Effector memory CD8-positive, alpha-beta T cell (primary cell): ENCODE measurements around the gene SV2C.

ENCODE experiments used
- ATAC-seq: fragments of 150-1000 bp; cut with Tn5 transposase; replicated peaks from 2 replicates; pipeline ENCODE4 v1.10.0; 2021; ENCODE audit warnings: mild to moderate bottlenecking, moderate library complexity
- DNase-seq, 3 experiments: peaks; one replicate each; pipeline ENCODE4 v3.0.0; 2021
- H3K27ac Mint-ChIP-seq, 2 donors: one replicate each; pipeline ENCODE4 v1.8.0; 2022; ENCODE audit warnings: mild to moderate bottlenecking in 2 of 2, mixed read lengths in 2 of 2, moderate library complexity in 2 of 2
- H3K27me3 Mint-ChIP-seq, 2 donors: one replicate each; pipeline ENCODE4 v1.8.0; 2022; ENCODE audit warnings: mixed read lengths in 2 of 2
- H3K36me3 Mint-ChIP-seq: one replicate; pipeline ENCODE4 v1.8.0; 2022; ENCODE audit warnings: mild to moderate bottlenecking, moderate library complexity, mixed read lengths; ENCODE audit not compliant: insufficient read depth
- H3K4me1 Mint-ChIP-seq, 2 donors: one replicate each; pipeline ENCODE4 v1.8.0; 2022; ENCODE audit warnings: low read depth in 2 of 2, mixed read lengths in 2 of 2
- H3K4me3 Mint-ChIP-seq, 2 donors: one replicate each; pipeline ENCODE4 v1.8.0; 2022; ENCODE audit warnings: mild to moderate bottlenecking in 2 of 2, mixed read lengths in 2 of 2, moderate library complexity in 2 of 2
- H3K9me3 Mint-ChIP-seq, 2 donors: one replicate each; pipeline ENCODE4 v1.8.0; 2022; ENCODE audit warnings: mixed read lengths in 2 of 2

Gene SV2C

DNA sequence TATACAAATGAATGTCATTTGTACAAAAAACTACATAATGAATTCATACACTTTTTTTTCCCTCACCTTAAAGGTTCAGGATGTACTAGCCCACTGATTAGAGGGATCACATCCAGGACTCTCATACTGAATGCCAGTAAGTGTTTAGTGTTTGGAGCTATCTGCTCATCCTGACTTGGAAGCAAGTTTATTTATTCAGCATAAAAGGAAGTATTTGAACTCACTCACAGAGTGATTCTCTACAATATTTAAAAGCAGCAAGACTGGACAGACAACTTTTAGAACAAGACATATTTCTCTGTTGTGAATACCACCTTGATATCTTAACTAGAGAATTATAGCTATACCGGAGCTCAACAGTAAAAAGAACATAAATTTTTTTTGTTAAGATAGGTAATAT lies 305.1 kb downstream of the SV2C start:
- peaks cover 6% of the 10 kb centered on the region for H3K36me3 Mint-ChIP-seq

DNA sequence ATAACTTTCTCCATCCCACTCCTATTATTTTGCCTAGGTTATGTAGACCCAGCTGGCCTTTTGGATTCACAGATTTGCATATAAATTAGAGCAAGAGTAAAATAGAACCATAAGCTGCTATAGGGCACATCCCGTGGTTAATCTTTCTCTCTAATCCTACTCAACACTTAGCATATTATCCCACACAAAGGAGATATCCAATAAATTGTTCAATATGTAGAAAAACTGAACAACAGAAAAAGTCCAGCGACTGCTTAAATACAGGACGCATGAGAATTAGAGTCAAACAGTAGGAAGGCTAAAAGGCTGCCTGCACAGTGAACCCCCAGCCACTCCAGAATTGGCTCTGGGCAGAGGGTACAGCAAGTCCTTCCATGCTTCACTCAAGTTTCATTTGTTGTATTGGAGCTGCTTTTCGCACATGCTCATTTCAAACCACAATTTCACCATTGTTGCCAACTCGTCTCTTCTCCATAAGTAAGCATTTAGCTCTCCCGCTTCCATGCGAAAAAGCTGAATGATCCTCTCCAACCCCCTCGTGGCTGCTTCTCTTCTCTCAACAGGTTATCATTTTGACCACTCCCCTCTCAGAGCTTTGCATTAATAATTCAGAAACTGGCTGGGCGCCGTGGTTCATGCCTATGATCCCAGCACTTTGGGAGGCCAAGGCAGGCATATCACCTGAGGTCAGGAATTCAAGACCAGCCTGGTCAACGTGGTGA lies 305.8 kb downstream of the SV2C start:
- H3K4me1 Mint-ChIP-seq = peaks cover 26 to 54% of the 10 kb centered on the region in 2 donors
- no peaks in the 10 kb centered on the region for H3K27me3 Mint-ChIP-seq
- H3K27ac Mint-ChIP-seq = no peak overlapping the region
- no peak for DNase-seq
- no peaks in the 10 kb centered on the region for H3K9me3 Mint-ChIP-seq
- H3K4me3 Mint-ChIP-seq = no peak overlapping the region
- peaks cover 6% of the 10 kb centered on the region for H3K36me3 Mint-ChIP-seq
- ATAC-seq = no peak

More for the DNA sequence above, 305.1 kb downstream of the SV2C start:
- H3K9me3 Mint-ChIP-seq = no peaks in the 10 kb centered on the region
- H3K27me3 Mint-ChIP-seq = no peaks in the 10 kb centered on the region
- DNase-seq (no peak), ATAC-seq (no peak)
- H3K4me3 Mint-ChIP-seq = no peak overlapping the region
- H3K4me1 Mint-ChIP-seq = peaks cover 30 to 55% of the 10 kb centered on the region in 2 donors
- H3K27ac Mint-ChIP-seq = no peak overlapping the region

DNA sequence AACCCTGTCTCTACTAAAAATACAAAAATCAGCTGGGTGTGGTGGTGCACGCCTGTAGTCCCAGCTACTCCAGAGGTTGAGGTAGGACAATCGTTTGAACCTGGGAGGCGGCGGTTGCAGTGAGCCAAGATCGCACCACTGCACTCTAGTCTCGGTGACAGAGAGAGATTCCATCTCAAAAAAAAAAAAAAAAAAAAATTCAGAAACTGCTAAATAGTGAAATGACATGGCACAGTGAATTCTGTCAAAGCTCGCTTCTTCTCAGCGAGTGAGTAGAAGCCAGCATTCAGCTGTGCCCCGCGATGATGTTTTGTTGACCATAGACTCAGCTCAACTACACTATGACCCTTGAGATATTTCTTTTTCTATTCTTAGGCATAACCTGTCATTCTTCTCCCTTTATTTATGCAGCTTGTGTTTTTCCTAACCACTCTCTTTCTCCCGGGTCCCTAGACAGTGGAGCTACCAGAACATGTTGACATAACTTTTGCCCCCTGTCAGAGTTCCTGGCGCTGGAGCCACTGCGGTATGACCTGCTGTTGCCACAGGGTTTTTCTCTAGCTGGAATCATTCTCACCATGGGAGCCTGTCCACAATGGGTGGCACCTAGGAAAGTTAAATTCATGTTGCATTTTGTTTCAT lies 306.5 kb downstream of the SV2C start:
- DNase-seq = no peak
- peaks cover 6% of the 10 kb centered on the region for H3K36me3 Mint-ChIP-seq
- H3K9me3 Mint-ChIP-seq = no peaks in the 10 kb centered on the region
- peak overlapping the region in 1 of 2 donors; percentile 65 for H3K27ac Mint-ChIP-seq
- no peak for ATAC-seq
- peaks cover 23 to 55% of the 10 kb centered on the region in 2 donors for H3K4me1 Mint-ChIP-seq
- no peak overlapping the region for H3K4me3 Mint-ChIP-seq
- H3K27me3 Mint-ChIP-seq = no peaks in the 10 kb centered on the region

GRCh38 chr5:76391014-76391413 lies 307.8 kb downstream of the SV2C start:
- DNase-seq = peak in 1 of 3 experiments; percentile 13
- peak; percentile 70 for ATAC-seq
- peak overlapping the region; percentile 52 to 69 for H3K4me3 Mint-ChIP-seq
- no peaks in the 10 kb centered on the region for H3K9me3 Mint-ChIP-seq
- H3K4me1 Mint-ChIP-seq = peaks cover 22 to 55% of the 10 kb centered on the region in 2 donors
- peak overlapping the region; percentile 44 to 65 for H3K27ac Mint-ChIP-seq
- no peaks in the 10 kb centered on the region for H3K27me3 Mint-ChIP-seq
- H3K36me3 Mint-ChIP-seq = peaks cover 6% of the 10 kb centered on the region

- peak in 1 of 3 experiments; percentile 31 for DNase-seq
- peaks cover 6% of the 10 kb centered on the region for H3K36me3 Mint-ChIP-seq
- peak overlapping the region; percentile 17 to 63 for H3K4me3 Mint-ChIP-seq
- peak; percentile 90 for ATAC-seq
- H3K27me3 Mint-ChIP-seq = no peaks in the 10 kb centered on the region
- no peaks in the 10 kb centered on the region for H3K9me3 Mint-ChIP-seq
- H3K27ac Mint-ChIP-seq = peak overlapping the region; percentile 82 to 95
- peaks cover 22 to 53% of the 10 kb centered on the region in 2 donors for H3K4me1 Mint-ChIP-seq
These were observed 310.0 kb downstream of the SV2C start for GRCh38 chr5:76393035-76393680.

DNA sequence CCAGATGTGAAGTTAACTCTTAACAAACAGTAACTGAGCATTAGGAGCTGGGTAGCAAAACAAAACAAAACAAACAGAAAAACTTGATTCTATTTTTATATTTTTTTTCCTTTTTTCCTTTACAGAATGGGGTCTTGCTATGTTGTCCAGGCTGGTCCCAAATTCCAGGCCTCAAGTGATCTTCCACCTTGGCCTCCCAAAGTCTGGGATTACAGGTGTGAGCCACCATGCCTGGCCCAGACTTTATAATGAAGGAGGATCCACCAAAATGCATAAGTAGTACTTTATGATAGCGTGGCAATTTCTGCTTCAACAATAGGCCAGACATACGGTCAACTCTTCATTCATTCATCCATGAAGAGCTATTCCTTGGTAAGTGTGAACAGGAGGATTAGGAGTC lies 314.0 kb downstream of the SV2C start:
- Mint-ChIP-seq H3K36me3 (peaks cover 5% of the 10 kb centered on the region), H3K27ac (no peak overlapping the region), H3K4me3 (no peak overlapping the region), H3K4me1 (peaks cover 26 to 47% of the 10 kb centered on the region in 2 donors), H3K9me3 (no peaks in the 10 kb centered on the region), H3K27me3 (no peaks in the 10 kb centered on the region)
- no peak for ATAC-seq
- no peak for DNase-seq

DNA sequence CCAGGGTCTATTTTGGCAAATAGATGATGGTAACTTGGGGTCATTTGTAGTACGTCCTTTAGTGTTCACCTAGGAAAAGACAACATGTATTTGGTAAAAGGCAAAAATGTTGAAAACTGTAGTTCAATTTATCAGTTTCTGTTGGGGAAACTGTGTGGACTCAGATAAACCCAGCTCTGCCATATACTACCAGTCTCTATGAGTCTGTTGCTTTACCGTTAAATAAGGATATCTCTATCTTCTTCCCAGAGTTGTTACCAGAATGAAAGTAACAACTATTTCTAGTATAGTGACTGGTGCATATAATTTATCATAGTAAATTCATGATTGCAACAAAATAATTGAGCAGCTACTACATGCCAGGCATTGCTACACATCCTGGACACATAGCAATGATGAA lies 316.1 kb downstream of the SV2C start:
- H3K27ac Mint-ChIP-seq = no peak overlapping the region
- H3K9me3 Mint-ChIP-seq = no peaks in the 10 kb centered on the region
- ATAC-seq (no peak), DNase-seq (no peak)
- H3K4me1 Mint-ChIP-seq = peaks cover 22 to 39% of the 10 kb centered on the region in 2 donors
- no peak overlapping the region for H3K4me3 Mint-ChIP-seq
- H3K36me3 Mint-ChIP-seq = peaks cover 26% of the 10 kb centered on the region
- no peaks in the 10 kb centered on the region for H3K27me3 Mint-ChIP-seq

GRCh38 chr5:76400466-76400865 lies 317.3 kb downstream of the SV2C start:
- peak overlapping the region in 1 of 2 donors; percentile 94 for H3K4me3 Mint-ChIP-seq
- H3K4me1 Mint-ChIP-seq = peaks cover 34 to 39% of the 10 kb centered on the region in 2 donors
- H3K36me3 Mint-ChIP-seq = peaks cover 37% of the 10 kb centered on the region
- ATAC-seq = no peak
- DNase-seq = no peak
- no peaks in the 10 kb centered on the region for H3K9me3 Mint-ChIP-seq
- H3K27ac Mint-ChIP-seq = no peak overlapping the region
- no peaks in the 10 kb centered on the region for H3K27me3 Mint-ChIP-seq

- Mint-ChIP-seq H3K27ac (peak overlapping the region; percentile 94 to 99), H3K4me1 (peaks cover 41 to 51% of the 10 kb centered on the region in 2 donors)
- ATAC-seq = no peak
These were observed 318.6 kb downstream of the SV2C start for GRCh38 chr5:76401801-76402250.

GRCh38 chr5:76402251-76402885 lies 319.2 kb downstream of the SV2C start:
- H3K27me3 Mint-ChIP-seq = no peaks in the 10 kb centered on the region
- peaks cover 37% of the 10 kb centered on the region for H3K36me3 Mint-ChIP-seq
- ATAC-seq (peak; percentile 57), DNase-seq (peak; percentile 68 to 71 (median 70))
- H3K4me1 Mint-ChIP-seq = peaks cover 47 to 56% of the 10 kb centered on the region in 2 donors
- peak overlapping the region; percentile 94 for H3K4me3 Mint-ChIP-seq
- no peaks in the 10 kb centered on the region for H3K9me3 Mint-ChIP-seq
- peak overlapping the region; percentile 94 to 99 for H3K27ac Mint-ChIP-seq

More at GRCh38 chr5:76401801-76402250, 318.6 kb downstream of the SV2C start:
- H3K9me3 Mint-ChIP-seq = no peaks in the 10 kb centered on the region
- peak overlapping the region; percentile 94 for H3K4me3 Mint-ChIP-seq
- peak in 2 of 3 experiments; percentile 7 to 20 for DNase-seq
- no peaks in the 10 kb centered on the region for H3K27me3 Mint-ChIP-seq
- H3K36me3 Mint-ChIP-seq = peaks cover 37% of the 10 kb centered on the region

GRCh38 chr5:76402886-76403765 lies 319.9 kb downstream of the SV2C start, which contains the start of gene IQGAP2:
Gene IQGAP2 (plus strand): TSS chr5:76403285. CDS start chr5:76403546, 261 bp downstream.
- peaks cover 50 to 59% of the 10 kb centered on the region in 2 donors for H3K4me1 Mint-ChIP-seq
- peak within 1 kb of the TSS; percentile 94 for H3K4me3 Mint-ChIP-seq
- DNase-seq = peak; percentile 86 to 88 (median 86)
- H3K27me3 Mint-ChIP-seq = no peaks in the 10 kb centered on the region
- ATAC-seq = peak; percentile 57
- peaks cover 37% of the 10 kb centered on the region for H3K36me3 Mint-ChIP-seq
- peak within 1 kb of the TSS; percentile 94 to 99 for H3K27ac Mint-ChIP-seq
- H3K9me3 Mint-ChIP-seq = no peaks in the 10 kb centered on the region
